DMS53 (cell line): ENCODE data around the gene PLD1.

ENCODE experiments used
- DNase-seq: peaks from one replicate; lab custom pipeline; 2025; lab: John Stamatoyannopoulos, UW

The PLD1 gene

GRCh38 chr3:171836855-171837254, 26.6 kb upstream of the PLD1 start:
- DNase-seq: no peak

- DNase-seq: no peak
Measured at GRCh38 chr3:171835613-171836012, 25.3 kb upstream of the PLD1 start.

GRCh38 chr3:171835116-171835515, 24.8 kb upstream of the PLD1 start:
- no peak for DNase-seq

GRCh38 chr3:171834461-171834801, 24.1 kb upstream of the PLD1 start:
- DNase-seq: no peak

GRCh38 chr3:171833789-171834460, 23.6 kb upstream of the PLD1 start:
- DNase-seq: peak; percentile 57

GRCh38 chr3:171832989-171833388, 22.7 kb upstream of the PLD1 start:
- DNase-seq: no peak

- DNase-seq: no peak
Measured at GRCh38 chr3:171831936-171832335, 21.7 kb upstream of the PLD1 start.

GRCh38 chr3:171830518-171830875, 20.2 kb upstream of the PLD1 start:
- no peak for DNase-seq

- DNase-seq: peak; percentile 87
Measured at GRCh38 chr3:171829841-171830517, 19.7 kb upstream of the PLD1 start.

GRCh38 chr3:171828902-171829770, 18.9 kb upstream of the PLD1 start:
- no peak for DNase-seq

GRCh38 chr3:171827836-171828458, 17.7 kb upstream of the PLD1 start:
- DNase-seq: no peak

GRCh38 chr3:171827385-171827784, 17.1 kb upstream of the PLD1 start:
- no peak for DNase-seq

- no peak for DNase-seq
Measured at GRCh38 chr3:171825222-171825828, 15.0 kb upstream of the PLD1 start.

- DNase-seq: no peak
Measured at GRCh38 chr3:171824824-171825221, 14.5 kb upstream of the PLD1 start.

- no peak for DNase-seq
Measured at GRCh38 chr3:171824116-171824515, 13.8 kb upstream of the PLD1 start.

- DNase-seq: no peak
Measured at GRCh38 chr3:171822431-171823106, 12.3 kb upstream of the PLD1 start.

- no peak for DNase-seq
Measured at GRCh38 chr3:171821778-171822358, 11.6 kb upstream of the PLD1 start.

GRCh38 chr3:171821044-171821443, 10.8 kb upstream of the PLD1 start:
- no peak for DNase-seq

- DNase-seq: no peak
Measured at GRCh38 chr3:171817074-171817800, 7.0 kb upstream of the PLD1 start.

- no peak for DNase-seq
Measured at GRCh38 chr3:171815973-171816595, 5.8 kb upstream of the PLD1 start.
